GM06990 (cell line): ENCODE data around the gene FIGLA.

Source experiments
- DNase-seq: peaks from one replicate; pipeline ENCODE4 v3.0.0-alpha.2; 2011; ENCODE audit not compliant: insufficient read length; ENCODE audit errors: extremely low read depth
- H3K27me3 ChIP-seq: replicated peaks from 2 replicates; pipeline ENCODE4 v1.6.0; 2011; ENCODE audit warnings: low read length; ENCODE audit not compliant: control insufficient read depth, insufficient read depth
- H3K36me3 ChIP-seq: 2 replicates; pipeline ENCODE4 v1.5.1; 2011; ENCODE audit warnings: low read length; ENCODE audit not compliant: control insufficient read depth, insufficient read depth
- H3K4me3 ChIP-seq: replicated peaks from 2 replicates; pipeline ENCODE4 v1.5.1; 2011; ENCODE audit warnings: low read depth, mild to moderate bottlenecking, control low read depth, low read length
- TF ChIP-seq, protein P1 (sequence below): IDR thresholded peaks from 2 replicates; pipeline ENCODE4 v1.5.1; 2011; ENCODE audit warnings: low read length, control low read depth, mild to moderate bottlenecking, inconsistent platforms; ENCODE audit not compliant: insufficient read depth, poor library complexity, severe bottlenecking

FIGLA gene

GRCh38 chr2:70729647-70730046 lies 60.8 kb downstream of the FIGLA start:
- Histone ChIP-seq H3K27me3 (peaks cover 1% of the 10 kb centered on the region), H3K4me3 (no peak overlapping the region), H3K36me3 (no peaks in the 10 kb centered on the region)
- TF ChIP-seq, protein P1, sequence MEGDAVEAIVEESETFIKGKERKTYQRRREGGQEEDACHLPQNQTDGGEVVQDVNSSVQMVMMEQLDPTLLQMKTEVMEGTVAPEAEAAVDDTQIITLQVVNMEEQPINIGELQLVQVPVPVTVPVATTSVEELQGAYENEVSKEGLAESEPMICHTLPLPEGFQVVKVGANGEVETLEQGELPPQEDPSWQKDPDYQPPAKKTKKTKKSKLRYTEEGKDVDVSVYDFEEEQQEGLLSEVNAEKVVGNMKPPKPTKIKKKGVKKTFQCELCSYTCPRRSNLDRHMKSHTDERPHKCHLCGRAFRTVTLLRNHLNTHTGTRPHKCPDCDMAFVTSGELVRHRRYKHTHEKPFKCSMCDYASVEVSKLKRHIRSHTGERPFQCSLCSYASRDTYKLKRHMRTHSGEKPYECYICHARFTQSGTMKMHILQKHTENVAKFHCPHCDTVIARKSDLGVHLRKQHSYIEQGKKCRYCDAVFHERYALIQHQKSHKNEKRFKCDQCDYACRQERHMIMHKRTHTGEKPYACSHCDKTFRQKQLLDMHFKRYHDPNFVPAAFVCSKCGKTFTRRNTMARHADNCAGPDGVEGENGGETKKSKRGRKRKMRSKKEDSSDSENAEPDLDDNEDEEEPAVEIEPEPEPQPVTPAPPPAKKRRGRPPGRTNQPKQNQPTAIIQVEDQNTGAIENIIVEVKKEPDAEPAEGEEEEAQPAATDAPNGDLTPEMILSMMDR, result no peak
- DNase-seq, result no peak

DNA sequence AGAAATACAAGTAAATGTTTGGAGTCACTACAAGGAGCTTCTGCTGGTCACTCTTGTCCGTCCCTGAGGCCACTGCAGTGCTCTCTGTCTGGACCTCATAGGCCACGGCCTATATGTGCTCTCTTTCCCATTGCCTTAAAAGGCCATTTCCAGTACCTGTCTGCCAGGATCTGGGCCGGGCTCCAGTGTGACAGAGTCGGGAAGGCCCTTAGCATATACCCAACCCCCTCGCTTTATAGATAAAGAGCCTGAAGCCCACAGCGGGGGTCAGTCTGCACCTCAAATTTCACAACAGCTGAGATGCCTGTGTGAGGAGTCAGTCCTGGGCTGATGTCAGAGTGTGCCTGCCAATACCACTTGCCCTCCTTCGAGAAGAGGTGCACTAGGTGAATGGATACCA lies 62.3 kb downstream of the FIGLA start:
- Histone ChIP-seq H3K27me3 (no peaks in the 10 kb centered on the region; the same call in none of the 2 replicates), H3K4me3 (no peak overlapping the region), H3K36me3 (no peaks in the 10 kb centered on the region)
- TF ChIP-seq, protein P1, result no peak
- DNase-seq, result no peak
